Activated CD4-positive, alpha-beta T cell treated with anti-CD3 and anti-CD28 coated beads, Interleukin-2, amount 10 ng/mL, durations not matched to agents 7 days and 5 days (primary cell): ENCODE data around the gene FBXO15. TPM values are rescaled to one million over a fixed set of nuclear protein-coding genes. Genes with fewer than 3 reads are reported as not detected.

Experiments
- total RNA-seq, 2 experiments: library from RNA; stranded (reverse); gene quantifications; one replicate each; pipeline ENCODE4 v1.2.3, GENCODE V29; 2021

Gene FBXO15
- total RNA-seq, 2 experiments from 2014 or later = 0.54 to 0.89 TPM

Other genes starting within 250 kb of the FBXO15 start
- gene TIMM21, start 689 bp upstream of the FBXO15 start, total RNA-seq = 10 to 100 TPM; 23.8 to 24.6 TPM
- gene CYB5A, start 144.1 kb upstream of the FBXO15 start, total RNA-seq = 10 to 100 TPM; 30.6 to 32.3 TPM
- not detected for gene C18orf63, start 168.0 kb upstream of the FBXO15 start, total RNA-seq